GM13977 (cell line): ENCODE measurements around the gene ALDOA.

Experiments used
- DNase-seq: peaks from one replicate; pipeline ENCODE4 v3.0.0; 2012; ENCODE audit warnings: low spot score
- in situ Hi-C: fragments of 300-500 bp; cut with MboI; formaldehyde crosslinking; loops from one replicate; pipeline ENCODE4 v1.12.0; 2022; ENCODE audit warnings: low sequenced_read_pairs, low pct_unique_long_range_greater_than_20kb, mixed read lengths, inconsistent platforms; ENCODE audit not compliant: unreplicated experiment
- TF ChIP-seq, protein P1 (sequence below): IDR thresholded peaks from 2 replicates; pipeline ENCODE4 v1.5.1; 2012; ENCODE audit warnings: mild to moderate bottlenecking, control low read depth; ENCODE audit not compliant: insufficient read depth; ENCODE audit errors: extremely low read depth, missing control alignments

Gene ALDOA

DNA sequence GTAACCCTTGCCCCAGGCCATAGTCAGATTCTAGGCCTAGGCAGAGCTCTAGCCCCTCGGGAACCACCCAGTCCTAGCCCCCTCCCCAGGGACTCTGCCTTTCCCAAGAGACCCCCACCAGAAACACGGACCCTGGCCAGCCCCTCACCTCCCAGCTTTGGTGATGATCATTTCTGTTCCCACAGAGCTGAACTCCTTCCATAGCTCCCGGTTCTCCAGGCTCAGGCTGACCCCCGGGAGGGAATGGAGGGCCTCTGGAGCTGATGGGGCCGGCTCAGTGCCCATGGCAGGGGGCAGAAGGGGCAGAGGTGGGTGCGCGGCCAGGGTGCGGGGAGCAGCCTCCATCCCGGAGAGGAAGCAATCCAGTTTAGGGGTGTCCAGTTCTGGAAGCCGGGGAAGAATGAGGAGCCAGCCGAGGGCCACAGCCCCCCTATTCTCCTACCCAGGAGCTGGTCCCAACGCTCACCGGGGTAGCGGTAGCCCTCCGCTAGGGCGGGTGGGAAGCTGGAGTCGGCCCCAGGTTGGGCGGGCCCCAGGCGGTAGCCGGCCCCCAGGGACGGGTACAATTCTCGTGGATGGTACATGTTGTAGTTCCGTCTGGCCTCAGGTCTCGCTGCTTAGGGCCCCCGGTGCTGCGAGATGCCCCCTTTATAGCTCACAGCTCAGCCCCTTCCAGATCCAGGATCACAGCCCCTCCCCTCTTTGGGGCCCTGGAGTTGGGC, 25.2 kb downstream of the ALDOA start:
- no peak for DNase-seq
- TF ChIP-seq, protein P1, sequence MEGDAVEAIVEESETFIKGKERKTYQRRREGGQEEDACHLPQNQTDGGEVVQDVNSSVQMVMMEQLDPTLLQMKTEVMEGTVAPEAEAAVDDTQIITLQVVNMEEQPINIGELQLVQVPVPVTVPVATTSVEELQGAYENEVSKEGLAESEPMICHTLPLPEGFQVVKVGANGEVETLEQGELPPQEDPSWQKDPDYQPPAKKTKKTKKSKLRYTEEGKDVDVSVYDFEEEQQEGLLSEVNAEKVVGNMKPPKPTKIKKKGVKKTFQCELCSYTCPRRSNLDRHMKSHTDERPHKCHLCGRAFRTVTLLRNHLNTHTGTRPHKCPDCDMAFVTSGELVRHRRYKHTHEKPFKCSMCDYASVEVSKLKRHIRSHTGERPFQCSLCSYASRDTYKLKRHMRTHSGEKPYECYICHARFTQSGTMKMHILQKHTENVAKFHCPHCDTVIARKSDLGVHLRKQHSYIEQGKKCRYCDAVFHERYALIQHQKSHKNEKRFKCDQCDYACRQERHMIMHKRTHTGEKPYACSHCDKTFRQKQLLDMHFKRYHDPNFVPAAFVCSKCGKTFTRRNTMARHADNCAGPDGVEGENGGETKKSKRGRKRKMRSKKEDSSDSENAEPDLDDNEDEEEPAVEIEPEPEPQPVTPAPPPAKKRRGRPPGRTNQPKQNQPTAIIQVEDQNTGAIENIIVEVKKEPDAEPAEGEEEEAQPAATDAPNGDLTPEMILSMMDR = no peak
- in situ Hi-C loops = no loop called here

DNA sequence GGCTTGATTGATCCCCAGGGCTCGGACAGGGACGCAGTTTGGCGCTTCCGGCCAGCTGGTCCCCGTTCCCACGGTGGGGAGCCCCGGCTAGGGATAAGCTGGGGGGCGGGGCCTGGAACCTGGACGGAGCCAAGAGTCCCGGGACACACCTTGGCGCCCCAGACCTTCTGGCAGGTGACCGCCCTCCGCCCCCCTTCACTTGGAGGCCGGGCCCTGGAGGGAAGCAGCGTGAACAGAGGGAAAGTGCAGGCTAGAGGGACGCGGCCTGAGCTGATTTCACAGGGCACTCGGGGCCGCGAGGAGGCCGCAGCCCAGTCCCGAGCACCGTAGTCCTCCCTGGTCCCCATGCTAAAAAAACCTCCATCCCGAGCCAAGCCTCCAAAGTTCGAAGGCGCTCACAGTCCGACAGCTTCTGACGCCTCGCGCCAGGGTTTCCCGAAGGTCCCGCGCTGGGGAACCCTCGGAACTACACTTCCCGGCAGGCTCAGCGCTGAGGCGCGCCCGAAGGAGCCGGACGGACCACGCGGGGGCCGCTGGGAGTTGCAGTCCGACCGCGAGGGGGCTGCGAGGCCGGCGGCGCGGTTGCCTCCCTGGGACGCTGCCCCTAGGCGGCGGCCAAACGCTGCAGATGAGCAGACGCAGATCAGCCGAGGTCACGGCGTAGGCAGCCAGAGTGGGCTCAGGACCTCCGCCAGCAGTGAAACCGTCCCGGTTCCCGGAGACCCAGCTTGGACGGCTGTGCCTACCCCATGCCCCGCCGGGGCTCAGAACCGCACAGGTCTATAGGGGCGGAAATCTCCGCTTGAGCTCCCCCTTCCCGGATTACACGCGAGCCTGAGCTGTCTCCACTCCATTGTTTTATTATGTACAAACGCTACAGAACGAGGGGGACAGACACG, 26.2 kb downstream of the ALDOA start, which contains the start of gene TBX6:
TBX6 (minus strand) TSS at position 451 of the 899 bp plus-strand sequence. CDS start 731 bp downstream, outside the sequence.
- TF ChIP-seq, protein P1 = peak; percentile 92
- in situ Hi-C loops = no loop called here
- peak; percentile 97 for DNase-seq

DNA sequence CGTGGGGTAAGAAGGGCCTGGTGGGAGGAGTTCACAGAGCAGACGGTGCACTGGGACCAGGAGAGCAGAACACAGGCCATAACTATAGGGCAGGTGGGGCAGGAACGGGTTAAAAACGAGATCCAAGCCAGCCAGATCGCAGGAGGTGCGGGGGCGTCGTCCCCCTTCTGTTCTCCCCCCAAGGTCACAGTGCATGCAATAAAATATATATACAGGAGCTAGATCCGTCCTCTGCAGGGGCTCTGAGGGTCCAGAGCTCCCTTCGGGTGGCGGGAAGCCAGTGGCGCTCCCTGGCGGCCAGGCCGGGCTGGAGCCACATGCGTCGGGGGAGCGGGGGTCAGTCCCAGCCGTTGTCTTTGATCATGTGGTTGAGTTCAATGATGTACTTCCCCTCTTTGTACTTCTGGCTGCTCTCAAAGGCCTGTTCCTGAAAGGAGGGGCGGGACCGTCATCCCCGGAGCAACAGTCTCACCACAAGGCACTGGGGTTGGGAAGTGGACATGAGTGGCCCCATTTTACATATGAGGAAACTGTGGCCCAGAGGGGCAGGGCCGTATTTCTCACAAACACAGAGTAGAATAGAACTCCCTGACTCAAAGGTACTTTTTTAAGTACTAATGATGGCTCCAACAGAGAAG, 26.9 kb downstream of the ALDOA start:
- peak; percentile 96 for DNase-seq
- in situ Hi-C loops = no loop called here
- TF ChIP-seq, protein P1 = peak; percentile 92

DNA sequence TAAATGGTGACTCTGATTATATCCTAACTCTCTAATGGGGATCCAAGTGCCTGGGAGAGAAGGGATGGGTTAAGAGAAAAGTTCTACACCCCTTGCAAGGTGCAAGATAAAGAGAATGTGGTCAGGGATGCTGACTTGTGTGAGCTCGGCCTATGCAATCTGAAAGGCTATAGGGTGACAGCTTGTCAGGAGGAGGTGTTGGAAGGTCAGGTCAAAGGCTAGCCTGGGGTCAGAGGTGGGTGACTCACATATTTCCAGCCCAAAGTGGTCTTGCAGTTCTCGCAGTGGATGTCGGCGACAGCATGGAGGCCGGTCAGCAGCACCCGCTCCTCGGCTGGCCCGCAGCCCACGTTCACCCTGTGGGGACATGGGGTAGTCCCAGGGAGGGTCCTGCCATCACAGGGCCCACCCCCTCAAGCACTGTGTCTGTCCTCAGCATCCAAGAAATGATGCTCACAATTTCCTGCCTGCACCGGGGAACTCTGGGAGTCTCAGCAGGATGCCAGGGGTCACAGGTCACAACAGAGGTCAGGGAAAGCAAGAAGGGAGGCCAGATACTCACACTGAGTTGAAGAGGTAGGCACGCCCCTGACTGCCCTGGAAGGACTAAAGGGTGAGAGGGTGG, 29.1 kb downstream of the ALDOA start:
- in situ Hi-C loops = no loop called here
- DNase-seq = no peak

DNA sequence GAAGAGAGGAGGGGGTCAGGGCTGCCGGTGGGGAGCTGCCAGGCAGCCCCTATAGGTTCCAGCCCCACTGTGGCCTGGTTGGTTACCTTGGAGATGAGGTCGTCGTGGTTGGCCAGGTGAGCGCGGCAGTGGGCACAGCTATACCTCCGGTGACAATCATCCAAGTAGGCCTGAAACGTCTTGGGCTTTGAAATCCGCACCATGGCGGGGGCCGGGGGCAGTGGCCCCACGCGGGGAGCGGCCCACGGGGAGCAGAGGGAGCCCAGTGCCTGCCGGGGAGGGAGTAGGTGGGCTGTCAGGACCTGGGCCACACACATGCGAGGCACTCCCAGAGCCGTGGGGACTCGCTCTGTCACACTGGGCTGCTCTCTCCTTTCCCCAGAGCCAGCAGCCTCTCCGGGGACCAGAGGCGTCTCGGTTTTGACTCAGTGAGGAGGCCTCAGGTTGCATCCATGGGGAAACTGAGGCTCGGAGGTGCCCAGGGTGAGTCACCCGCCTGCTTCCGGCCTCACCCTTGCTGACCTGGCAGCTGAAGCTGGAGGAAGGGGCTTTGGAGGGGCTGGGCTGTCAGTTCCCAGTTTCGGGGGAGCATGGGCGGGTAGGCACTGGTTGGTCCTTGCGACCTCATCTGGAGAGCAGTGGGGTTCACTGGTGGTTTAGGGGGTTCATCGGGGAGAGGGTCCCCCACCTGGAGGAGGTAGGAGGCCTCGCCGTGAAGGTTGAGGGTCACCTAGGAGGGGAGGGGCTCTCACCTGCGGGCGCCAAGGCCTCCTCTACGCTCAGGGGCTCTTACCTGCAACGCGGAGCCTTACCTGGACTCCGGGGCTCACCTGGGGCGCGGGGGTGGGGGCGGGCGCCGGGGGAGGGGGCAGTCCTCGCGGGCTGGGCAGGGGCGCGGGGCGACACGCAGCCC, 29.9 kb downstream of the ALDOA start:
- in situ Hi-C loops = no loop called here

More for the DNA sequence above, 29.1 kb downstream of the ALDOA start:
- TF ChIP-seq, protein P1 = no peak

More for the DNA sequence above, 29.9 kb downstream of the ALDOA start:
- TF ChIP-seq, protein P1 = no peak
- DNase-seq = peak; percentile 60
